Muscle layer of colon (tissue), 2 donors: ENCODE data around the gene RBFOX2.

Experiments
- H3K27ac ChIP-seq: one replicate; pipeline ENCODE4 v1.7.0; 2013; ENCODE audit warnings: low read depth, mild to moderate bottlenecking, low read length, moderate library complexity
- H3K27me3 ChIP-seq, 2 donors: one replicate each; pipeline ENCODE4 v1.7.0; 2013; ENCODE audit warnings: low read length in 2 of 2, mild to moderate bottlenecking in 2 of 2; ENCODE audit not compliant: insufficient read depth in 2 of 2, control insufficient read depth in 1 of 2
- H3K36me3 ChIP-seq: one replicate; pipeline ENCODE4 v1.7.0; 2013; ENCODE audit warnings: mild to moderate bottlenecking, low read length; ENCODE audit not compliant: insufficient read depth
- H3K4me1 ChIP-seq: one replicate; pipeline ENCODE4 v1.7.0; 2013; ENCODE audit warnings: mild to moderate bottlenecking, low read length; ENCODE audit not compliant: insufficient read depth
- H3K4me3 ChIP-seq, 2 donors: one replicate each; pipeline ENCODE4 v1.7.0; 2013; ENCODE audit warnings: low read length in 2 of 2, low read depth in 1 of 2, mild to moderate bottlenecking in 1 of 2, moderate library complexity in 1 of 2
- H3K9ac ChIP-seq: one replicate; pipeline ENCODE4 v1.7.0; 2013; ENCODE audit warnings: low read length
- H3K9me3 ChIP-seq: one replicate; pipeline ENCODE4 v1.7.0; 2013; ENCODE audit warnings: mild to moderate bottlenecking, low read length
- donor health status: abdominal sarcoma.
- donor health status: Adenocarcinoma of cecum.

RBFOX2 gene

DNA sequence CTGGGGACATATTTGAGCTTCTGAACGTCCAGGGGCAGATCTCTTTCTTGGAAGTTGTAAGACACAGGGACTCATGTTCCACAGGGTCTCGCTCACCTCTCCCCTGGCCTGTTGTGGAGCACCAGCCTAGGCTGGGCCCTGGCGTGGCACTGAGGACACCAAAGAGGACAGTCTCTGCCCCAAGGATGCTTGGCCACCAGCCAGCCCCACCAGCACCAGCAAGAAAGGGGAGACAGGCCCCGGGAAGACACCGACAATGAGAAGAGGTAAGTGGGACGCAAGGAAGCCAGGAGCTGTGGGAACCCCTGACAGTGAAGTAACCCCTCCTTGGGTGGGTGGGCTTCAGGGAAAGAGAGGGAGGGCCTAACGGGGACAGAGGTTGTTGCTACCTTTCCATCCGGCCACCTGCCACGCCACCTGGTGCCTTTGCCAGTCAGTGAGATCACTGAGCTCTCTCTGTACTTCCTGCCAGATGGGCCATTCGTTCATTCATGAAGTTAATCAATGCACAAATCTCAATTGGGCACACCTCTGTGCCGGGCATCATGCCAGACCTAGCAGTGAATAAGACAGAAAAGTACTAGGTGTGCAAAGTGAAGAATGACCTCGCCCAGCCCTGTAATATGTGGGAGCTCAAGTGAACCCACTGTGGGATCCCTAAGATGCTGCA, 299.9 kb downstream of the RBFOX2 start:
- H3K4me1 ChIP-seq: peaks cover 6% of the 10 kb centered on the region
- no peaks in the 10 kb centered on the region for H3K36me3 ChIP-seq
- H3K4me3 ChIP-seq: no peak overlapping the region
- H3K27ac ChIP-seq: no peak overlapping the region
- H3K27me3 ChIP-seq: no peaks in the 10 kb centered on the region
- H3K9me3 ChIP-seq: no peaks in the 10 kb centered on the region
- no peak overlapping the region for H3K9ac ChIP-seq

DNA sequence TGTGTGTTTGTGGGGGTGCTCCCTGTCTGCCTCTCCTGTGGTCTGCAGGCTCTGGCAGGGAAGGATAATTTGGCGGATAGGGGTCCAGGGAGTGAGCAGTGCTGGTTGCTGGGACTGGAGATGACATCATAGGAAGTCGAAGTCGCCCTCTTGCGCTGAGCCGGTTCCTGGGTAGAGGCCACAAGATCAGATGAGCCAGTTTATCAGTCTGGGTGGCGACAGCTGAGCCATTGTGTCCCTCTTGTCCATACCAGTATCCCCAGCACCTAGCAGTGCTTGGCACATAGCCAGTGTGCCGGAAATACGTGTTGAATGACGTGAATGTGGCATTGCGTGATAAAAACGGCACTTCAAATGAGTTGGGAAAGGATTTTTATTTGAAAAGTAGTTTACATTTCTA, 301.2 kb downstream of the RBFOX2 start:
- Histone ChIP-seq H3K36me3 (no peaks in the 10 kb centered on the region), H3K27ac (no peak overlapping the region), H3K9ac (no peak overlapping the region), H3K4me3 (no peak overlapping the region), H3K27me3 (no peaks in the 10 kb centered on the region), H3K9me3 (no peaks in the 10 kb centered on the region), H3K4me1 (no peaks in the 10 kb centered on the region)

DNA sequence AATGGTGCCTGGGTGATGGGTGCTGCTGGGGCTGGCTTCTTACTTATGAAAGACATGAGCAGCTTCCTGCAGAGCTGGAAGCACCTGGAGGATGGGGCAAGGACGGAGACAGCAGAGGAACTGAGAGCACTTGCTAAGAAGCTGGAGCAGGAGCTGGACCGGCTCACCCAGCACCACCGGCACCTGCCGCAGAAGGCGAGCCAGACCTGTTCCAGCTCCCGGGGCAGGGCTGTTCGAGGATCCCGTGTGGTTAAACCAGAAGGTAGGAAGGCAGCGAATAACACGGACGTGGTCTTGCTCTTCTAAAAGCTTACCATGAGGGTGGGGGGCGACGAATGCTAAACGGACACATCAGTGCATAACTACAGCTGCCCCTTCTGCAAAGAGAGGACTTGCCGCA, 301.7 kb downstream of the RBFOX2 start:
- no peaks in the 10 kb centered on the region for H3K4me1 ChIP-seq
- H3K36me3 ChIP-seq: no peaks in the 10 kb centered on the region
- H3K27ac ChIP-seq: no peak overlapping the region
- H3K9me3 ChIP-seq: no peaks in the 10 kb centered on the region
- H3K27me3 ChIP-seq: no peaks in the 10 kb centered on the region
- H3K9ac ChIP-seq: no peak overlapping the region
- H3K4me3 ChIP-seq: no peak overlapping the region

DNA sequence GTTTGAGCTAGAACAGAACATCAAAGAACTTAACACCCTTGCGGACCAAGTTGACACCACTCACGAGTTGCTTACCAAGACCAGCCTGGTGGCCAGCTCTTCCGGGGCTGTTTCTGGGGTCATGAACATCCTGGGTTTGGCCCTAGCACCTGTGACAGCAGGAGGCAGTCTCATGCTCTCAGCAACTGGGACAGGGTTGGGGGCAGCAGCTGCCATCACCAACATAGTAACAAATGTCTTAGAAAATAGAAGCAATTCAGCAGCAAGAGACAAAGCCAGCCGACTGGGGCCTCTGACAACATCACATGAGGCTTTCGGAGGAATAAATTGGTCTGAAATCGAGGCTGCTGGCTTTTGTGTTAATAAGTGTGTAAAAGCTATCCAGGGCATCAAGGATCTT, 302.2 kb downstream of the RBFOX2 start:
- H3K9ac ChIP-seq: no peak overlapping the region
- no peaks in the 10 kb centered on the region for H3K36me3 ChIP-seq
- no peak overlapping the region for H3K27ac ChIP-seq
- no peak overlapping the region for H3K4me3 ChIP-seq
- no peaks in the 10 kb centered on the region for H3K9me3 ChIP-seq
- no peaks in the 10 kb centered on the region for H3K27me3 ChIP-seq
- H3K4me1 ChIP-seq: no peaks in the 10 kb centered on the region

DNA sequence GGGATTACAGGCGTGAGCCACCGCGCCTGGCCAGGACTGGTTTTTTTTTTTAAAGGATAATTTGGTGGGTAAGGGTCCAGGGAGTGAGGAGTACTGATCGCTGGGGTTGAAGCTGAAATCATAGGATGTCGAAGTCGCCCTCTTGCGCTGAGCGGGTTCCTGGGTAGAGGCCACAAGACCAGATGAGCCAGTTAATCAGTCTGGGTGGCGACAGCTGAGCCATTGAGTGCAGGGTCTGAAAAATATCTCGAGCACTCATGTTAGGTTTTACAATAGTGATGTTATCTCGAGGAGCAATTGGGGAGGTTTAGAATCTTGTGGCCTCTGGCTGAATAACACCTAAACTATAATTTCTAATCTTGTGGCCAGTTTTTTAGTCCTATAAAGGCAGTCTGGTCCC, 303.1 kb downstream of the RBFOX2 start:
- Histone ChIP-seq H3K9ac (no peak overlapping the region), H3K27ac (no peak overlapping the region), H3K4me3 (no peak overlapping the region), H3K4me1 (no peaks in the 10 kb centered on the region), H3K27me3 (no peaks in the 10 kb centered on the region), H3K36me3 (no peaks in the 10 kb centered on the region), H3K9me3 (no peaks in the 10 kb centered on the region)

DNA sequence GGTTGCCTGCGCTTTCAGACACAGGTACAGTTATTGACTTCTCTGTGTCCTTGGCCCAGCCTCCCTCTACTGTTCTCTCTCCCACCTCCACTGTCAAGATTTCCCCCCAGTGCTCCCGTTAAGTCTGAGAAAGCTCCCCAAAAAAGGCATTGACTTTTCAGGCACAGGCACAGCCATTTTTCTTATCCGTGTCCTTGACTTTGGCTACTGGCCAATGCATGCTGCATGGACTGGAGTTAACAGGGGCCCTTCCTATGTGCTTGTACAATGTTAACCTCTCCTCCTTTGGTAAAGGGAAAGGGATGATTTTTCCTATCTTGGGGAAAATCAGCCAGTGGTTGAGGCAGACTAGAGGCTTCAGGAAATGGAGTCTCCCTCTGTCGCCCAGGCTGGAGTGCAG, 306.7 kb downstream of the RBFOX2 start:
- H3K9me3 ChIP-seq: no peaks in the 10 kb centered on the region
- H3K9ac ChIP-seq: no peak overlapping the region
- no peaks in the 10 kb centered on the region for H3K27me3 ChIP-seq
- no peak overlapping the region for H3K27ac ChIP-seq
- no peak overlapping the region for H3K4me3 ChIP-seq
- H3K36me3 ChIP-seq: no peaks in the 10 kb centered on the region
- no peaks in the 10 kb centered on the region for H3K4me1 ChIP-seq

DNA sequence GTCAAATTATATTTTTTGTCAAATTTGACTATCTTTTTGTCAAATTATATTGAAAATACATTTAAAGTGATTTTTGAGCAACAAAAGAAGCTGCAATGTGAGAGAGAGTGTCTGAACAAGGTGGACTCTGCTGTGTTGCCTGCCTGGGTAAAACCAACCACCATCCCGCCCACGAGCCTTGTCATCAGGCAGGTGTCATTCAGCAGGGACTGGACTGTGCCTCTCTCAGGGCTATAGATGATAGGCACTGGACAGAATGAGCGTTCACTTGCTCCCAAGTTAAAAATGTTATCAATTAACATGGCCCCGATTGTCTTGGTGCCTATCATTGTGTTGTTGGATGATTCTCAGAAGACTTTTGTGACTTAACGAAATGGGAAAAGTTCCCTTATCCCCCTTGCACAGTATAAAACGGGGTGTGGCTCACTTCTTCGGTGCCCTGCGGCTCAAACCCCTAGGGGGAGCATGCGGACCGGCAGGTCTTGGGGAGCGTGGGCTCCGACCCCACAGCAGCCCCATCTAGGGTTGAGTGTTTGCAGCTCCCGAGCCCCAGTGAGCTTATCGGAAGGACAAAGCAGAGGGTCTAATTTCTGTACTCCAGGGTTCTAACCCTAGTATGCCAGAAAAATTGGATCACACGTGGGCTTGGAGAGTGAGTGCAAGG, 309.3 kb downstream of the RBFOX2 start:
- Histone ChIP-seq H3K9ac (no peak overlapping the region), H3K27ac (no peak overlapping the region), H3K4me1 (no peaks in the 10 kb centered on the region), H3K4me3 (no peak overlapping the region), H3K36me3 (no peaks in the 10 kb centered on the region), H3K27me3 (no peaks in the 10 kb centered on the region), H3K9me3 (no peaks in the 10 kb centered on the region)

DNA sequence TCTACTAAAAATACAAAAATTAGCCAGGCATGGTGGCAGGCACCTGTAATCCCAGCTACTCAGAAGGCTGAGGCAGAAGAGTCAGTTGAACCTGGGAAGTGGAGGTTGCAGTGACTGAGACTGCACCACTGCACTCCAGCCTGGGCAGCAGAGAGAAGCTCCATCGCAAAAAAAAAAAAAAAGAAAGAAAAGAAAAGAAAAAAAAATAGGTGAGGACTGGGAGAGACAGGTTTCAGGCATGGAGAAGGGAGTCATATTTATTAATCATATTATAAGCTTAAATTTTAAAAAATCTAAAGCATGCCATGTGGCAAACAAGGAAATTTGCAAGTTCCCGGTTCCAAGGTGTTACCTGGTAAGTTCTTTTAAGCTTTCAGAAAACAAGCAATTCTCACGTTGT, 311.1 kb downstream of the RBFOX2 start, which contains the start of gene APOL5:
Gene APOL5 (plus strand): TSS at position 301 of the 400 bp plus-strand sequence. CDS start 0 bp downstream, at position 301.
- H3K27me3 ChIP-seq: no peaks in the 10 kb centered on the region
- H3K4me3 ChIP-seq: no peak within 1 kb of the TSS
- H3K27ac ChIP-seq: no peak within 1 kb of the TSS
- no peaks in the 10 kb centered on the region for H3K4me1 ChIP-seq
- H3K36me3 ChIP-seq: no peaks in the 10 kb centered on the region
- H3K9ac ChIP-seq: no peak within 1 kb of the TSS
- H3K9me3 ChIP-seq: no peaks in the 10 kb centered on the region

DNA sequence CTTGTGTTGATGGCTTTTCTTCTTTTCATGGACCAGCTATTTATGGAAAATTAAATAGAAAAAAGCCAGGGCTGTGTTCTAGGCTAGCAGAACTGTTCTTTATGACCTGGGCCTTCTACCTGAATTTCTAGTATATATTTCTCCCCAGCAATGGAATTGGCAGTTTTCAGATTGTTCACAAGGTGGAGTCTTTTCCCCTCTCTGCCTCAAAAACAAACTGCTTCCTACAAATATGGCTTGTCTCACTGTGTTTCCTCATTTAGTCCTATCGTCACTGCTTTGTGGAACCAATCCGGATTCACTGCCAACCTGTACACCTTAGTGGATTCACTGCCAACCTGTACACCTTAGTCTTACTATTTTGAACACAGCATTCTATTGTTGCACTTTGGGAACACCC, 316.0 kb downstream of the RBFOX2 start:
- H3K36me3 ChIP-seq: no peaks in the 10 kb centered on the region
- H3K4me1 ChIP-seq: no peaks in the 10 kb centered on the region
- no peak overlapping the region for H3K4me3 ChIP-seq
- H3K27me3 ChIP-seq: no peaks in the 10 kb centered on the region
- no peak overlapping the region for H3K27ac ChIP-seq
- H3K9me3 ChIP-seq: no peaks in the 10 kb centered on the region
- H3K9ac ChIP-seq: no peak overlapping the region

DNA sequence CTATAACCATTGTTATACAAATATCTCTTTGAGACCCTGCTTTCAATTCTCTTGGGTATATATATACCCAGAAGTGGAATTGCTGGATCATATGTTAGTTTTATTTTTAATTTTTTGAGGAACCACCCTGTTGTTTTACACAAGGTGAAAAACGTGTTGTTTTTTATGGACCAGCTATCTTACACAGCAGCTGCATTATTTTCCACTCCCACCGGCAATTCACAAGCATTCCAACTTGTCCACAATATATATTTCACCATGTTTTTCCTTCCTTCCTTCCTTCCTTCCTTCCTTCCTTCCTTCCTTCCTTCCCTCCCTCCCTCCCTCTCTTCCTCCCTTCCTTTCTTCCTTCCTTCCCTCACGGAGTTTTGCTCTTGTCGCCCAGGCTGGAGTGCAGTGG, 317.3 kb downstream of the RBFOX2 start:
- H3K9me3 ChIP-seq: no peaks in the 10 kb centered on the region
- no peak overlapping the region for H3K9ac ChIP-seq
- H3K27me3 ChIP-seq: no peaks in the 10 kb centered on the region
- H3K27ac ChIP-seq: no peak overlapping the region
- H3K4me1 ChIP-seq: no peaks in the 10 kb centered on the region
- H3K36me3 ChIP-seq: no peaks in the 10 kb centered on the region
- H3K4me3 ChIP-seq: no peak overlapping the region

DNA sequence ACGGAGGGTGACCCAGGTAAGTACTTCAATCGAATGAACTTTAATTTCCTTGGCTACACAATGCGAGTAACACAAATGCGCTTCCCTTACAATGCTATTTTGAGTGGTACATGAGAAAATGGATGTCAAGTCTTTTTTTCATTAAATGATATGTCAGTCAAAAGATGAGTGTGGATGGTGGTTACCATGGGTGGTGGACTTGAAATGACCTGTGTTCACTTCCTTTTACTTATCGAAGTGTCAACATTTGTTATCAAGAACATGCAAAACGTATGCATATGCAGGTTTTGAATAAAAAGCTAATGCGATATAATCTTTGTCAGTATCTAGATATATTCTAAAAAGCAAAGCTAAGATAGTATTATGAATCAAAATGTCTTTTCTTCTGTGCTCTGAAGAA, 319.7 kb downstream of the RBFOX2 start:
- no peaks in the 10 kb centered on the region for H3K9me3 ChIP-seq

DNA sequence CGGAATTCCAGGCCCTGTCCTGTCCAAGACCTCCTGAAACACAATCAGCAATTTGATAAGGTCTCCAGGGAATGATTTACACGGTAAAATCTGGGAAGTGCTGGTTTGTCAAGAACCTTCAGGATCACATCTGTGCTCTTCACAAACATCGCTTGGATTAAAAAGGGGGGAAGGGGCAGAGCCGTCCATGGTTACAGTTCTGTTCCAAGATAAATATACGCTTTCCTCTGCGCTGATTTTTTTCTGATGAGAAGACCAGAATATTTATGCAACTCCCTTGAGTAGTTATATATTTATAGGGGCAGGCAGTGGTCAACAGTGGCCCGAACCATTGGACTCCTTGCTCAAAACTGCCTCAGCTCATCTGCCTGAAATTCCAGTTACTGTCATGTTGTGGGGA, 320.2 kb downstream of the RBFOX2 start:
- H3K27ac ChIP-seq: no peak overlapping the region
- no peak overlapping the region for H3K9ac ChIP-seq
- no peaks in the 10 kb centered on the region for H3K4me1 ChIP-seq
- no peaks in the 10 kb centered on the region for H3K9me3 ChIP-seq
- no peaks in the 10 kb centered on the region for H3K36me3 ChIP-seq
- no peaks in the 10 kb centered on the region for H3K27me3 ChIP-seq
- H3K4me3 ChIP-seq: no peak overlapping the region

More for the DNA sequence above, 319.7 kb downstream of the RBFOX2 start:
- no peaks in the 10 kb centered on the region for H3K36me3 ChIP-seq
- no peak overlapping the region for H3K9ac ChIP-seq
- no peak overlapping the region for H3K27ac ChIP-seq
- no peaks in the 10 kb centered on the region for H3K4me1 ChIP-seq
- no peak overlapping the region for H3K4me3 ChIP-seq
- H3K27me3 ChIP-seq: no peaks in the 10 kb centered on the region
